Measurements from ENCODE around the gene TSPAN17.

DNA sequence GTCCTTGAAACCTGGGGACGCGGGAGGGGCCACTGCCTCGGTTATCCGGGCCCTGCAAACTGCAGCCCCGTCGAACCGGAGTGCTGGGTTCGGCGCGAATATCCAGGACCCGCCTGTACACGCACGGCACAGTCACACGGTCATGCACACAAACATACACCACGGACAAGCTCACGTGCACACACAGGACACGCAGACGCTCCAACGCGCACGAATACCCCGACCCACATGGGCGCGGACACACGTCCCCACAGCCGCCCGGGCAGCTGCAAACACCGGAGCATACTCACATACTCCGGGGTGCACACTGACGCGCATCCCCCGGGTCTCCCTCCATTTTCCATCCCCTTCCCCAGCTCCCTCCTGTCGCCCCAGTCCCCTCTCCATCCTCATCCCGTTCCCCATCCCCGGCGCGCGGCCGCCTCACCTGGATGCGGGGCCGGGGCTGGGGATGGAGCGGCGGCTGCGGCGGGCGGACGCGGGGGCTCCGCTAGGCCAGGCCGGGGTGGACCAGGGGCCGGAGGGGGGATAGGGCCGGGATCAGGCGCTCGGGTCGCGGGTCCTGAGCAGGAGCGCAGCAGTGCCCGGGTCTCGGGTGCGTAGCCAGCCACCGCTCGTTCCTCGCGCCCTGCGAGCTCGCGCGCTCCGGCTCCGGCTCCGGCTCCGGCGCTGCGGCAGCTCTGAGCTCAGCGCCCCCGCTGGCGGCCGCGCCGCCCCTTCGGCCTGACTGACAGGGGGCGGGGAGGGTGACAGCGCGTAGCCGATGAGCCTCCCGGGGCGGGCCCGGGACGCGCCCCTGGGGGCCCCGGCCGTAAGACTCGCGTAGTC lies 17.2 kb upstream of the TSPAN17 start, which contains the start of the genes EIF4E1B and SNCB:
- TF ChIP-seq, protein P1, sequence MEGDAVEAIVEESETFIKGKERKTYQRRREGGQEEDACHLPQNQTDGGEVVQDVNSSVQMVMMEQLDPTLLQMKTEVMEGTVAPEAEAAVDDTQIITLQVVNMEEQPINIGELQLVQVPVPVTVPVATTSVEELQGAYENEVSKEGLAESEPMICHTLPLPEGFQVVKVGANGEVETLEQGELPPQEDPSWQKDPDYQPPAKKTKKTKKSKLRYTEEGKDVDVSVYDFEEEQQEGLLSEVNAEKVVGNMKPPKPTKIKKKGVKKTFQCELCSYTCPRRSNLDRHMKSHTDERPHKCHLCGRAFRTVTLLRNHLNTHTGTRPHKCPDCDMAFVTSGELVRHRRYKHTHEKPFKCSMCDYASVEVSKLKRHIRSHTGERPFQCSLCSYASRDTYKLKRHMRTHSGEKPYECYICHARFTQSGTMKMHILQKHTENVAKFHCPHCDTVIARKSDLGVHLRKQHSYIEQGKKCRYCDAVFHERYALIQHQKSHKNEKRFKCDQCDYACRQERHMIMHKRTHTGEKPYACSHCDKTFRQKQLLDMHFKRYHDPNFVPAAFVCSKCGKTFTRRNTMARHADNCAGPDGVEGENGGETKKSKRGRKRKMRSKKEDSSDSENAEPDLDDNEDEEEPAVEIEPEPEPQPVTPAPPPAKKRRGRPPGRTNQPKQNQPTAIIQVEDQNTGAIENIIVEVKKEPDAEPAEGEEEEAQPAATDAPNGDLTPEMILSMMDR (IDR thresholded peaks at IDR 0.05) = peak; percentile 15
- TF ChIP-seq, protein P2, sequence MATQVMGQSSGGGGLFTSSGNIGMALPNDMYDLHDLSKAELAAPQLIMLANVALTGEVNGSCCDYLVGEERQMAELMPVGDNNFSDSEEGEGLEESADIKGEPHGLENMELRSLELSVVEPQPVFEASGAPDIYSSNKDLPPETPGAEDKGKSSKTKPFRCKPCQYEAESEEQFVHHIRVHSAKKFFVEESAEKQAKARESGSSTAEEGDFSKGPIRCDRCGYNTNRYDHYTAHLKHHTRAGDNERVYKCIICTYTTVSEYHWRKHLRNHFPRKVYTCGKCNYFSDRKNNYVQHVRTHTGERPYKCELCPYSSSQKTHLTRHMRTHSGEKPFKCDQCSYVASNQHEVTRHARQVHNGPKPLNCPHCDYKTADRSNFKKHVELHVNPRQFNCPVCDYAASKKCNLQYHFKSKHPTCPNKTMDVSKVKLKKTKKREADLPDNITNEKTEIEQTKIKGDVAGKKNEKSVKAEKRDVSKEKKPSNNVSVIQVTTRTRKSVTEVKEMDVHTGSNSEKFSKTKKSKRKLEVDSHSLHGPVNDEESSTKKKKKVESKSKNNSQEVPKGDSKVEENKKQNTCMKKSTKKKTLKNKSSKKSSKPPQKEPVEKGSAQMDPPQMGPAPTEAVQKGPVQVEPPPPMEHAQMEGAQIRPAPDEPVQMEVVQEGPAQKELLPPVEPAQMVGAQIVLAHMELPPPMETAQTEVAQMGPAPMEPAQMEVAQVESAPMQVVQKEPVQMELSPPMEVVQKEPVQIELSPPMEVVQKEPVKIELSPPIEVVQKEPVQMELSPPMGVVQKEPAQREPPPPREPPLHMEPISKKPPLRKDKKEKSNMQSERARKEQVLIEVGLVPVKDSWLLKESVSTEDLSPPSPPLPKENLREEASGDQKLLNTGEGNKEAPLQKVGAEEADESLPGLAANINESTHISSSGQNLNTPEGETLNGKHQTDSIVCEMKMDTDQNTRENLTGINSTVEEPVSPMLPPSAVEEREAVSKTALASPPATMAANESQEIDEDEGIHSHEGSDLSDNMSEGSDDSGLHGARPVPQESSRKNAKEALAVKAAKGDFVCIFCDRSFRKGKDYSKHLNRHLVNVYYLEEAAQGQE (IDR thresholded peaks at IDR 0.05; ENCODE audit: low read depth, low read length) = no peak
- TF ChIP-seq TEAD4 (IDR thresholded peaks at IDR 0.05; ENCODE audit: borderline replicate concordance, insufficient read depth) = no peak
- TF ChIP-seq, protein P3, sequence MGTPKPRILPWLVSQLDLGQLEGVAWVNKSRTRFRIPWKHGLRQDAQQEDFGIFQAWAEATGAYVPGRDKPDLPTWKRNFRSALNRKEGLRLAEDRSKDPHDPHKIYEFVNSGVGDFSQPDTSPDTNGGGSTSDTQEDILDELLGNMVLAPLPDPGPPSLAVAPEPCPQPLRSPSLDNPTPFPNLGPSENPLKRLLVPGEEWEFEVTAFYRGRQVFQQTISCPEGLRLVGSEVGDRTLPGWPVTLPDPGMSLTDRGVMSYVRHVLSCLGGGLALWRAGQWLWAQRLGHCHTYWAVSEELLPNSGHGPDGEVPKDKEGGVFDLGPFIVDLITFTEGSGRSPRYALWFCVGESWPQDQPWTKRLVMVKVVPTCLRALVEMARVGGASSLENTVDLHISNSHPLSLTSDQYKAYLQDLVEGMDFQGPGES (IDR thresholded peaks at IDR 0.05; ENCODE audit: low read depth, low read length) = no peak
- no peak for TF ChIP-seq GATA2 (CRISPR knock-in tag; IDR thresholded peaks at IDR 0.05)
- TF ChIP-seq POLR2AphosphoS5 (IDR thresholded peaks at IDR 0.05; ENCODE audit: low read depth, low read length) = no peak
